OCI-LY1 (cell line): ENCODE data around the gene FAM107B.

Experiments used
- H2AFZ ChIP-seq: fragments of 200-600 bp; sonication (generic), shearing (Covaris generic); 2 replicates; pipeline ENCODE4 v1.6.0; 2014; ENCODE audit warnings: antibody characterized with exemption, mild to moderate bottlenecking, low read length
- H3F3A ChIP-seq: fragments of 200-600 bp; sonication (generic), shearing (Covaris generic); 2 replicates; pipeline ENCODE4 v1.6.0; 2014; ENCODE audit warnings: mild to moderate bottlenecking, antibody characterized with exemption, low read length, moderate library complexity; ENCODE audit not compliant: insufficient read depth
- H3K27ac ChIP-seq: fragments of 200-600 bp; sonication (generic); 2 replicates; pipeline ENCODE4 v1.5.1; 2014; ENCODE audit warnings: low read length, mixed run types, mild to moderate bottlenecking, low read depth; ENCODE audit not compliant: poor library complexity, severe bottlenecking
- H3K27me3 ChIP-seq: fragments of 200-600 bp; sonication (generic); 2 replicates; pipeline ENCODE4 v1.6.0; 2014; ENCODE audit warnings: antibody characterized with exemption, mild to moderate bottlenecking, low read length, moderate library complexity; ENCODE audit not compliant: insufficient read depth
- H3K36me3 ChIP-seq: fragments of 200-600 bp; sonication (generic); 2 replicates; pipeline ENCODE4 v1.6.1; 2014; ENCODE audit warnings: mild to moderate bottlenecking, antibody characterized with exemption, low read length, moderate library complexity, mixed read lengths; ENCODE audit not compliant: insufficient read depth
- H3K4me1 ChIP-seq: fragments of 200-600 bp; sonication (generic); 2 replicates; pipeline ENCODE4 v1.5.1; 2014; ENCODE audit warnings: mild to moderate bottlenecking, low read length, moderate library complexity; ENCODE audit not compliant: insufficient read depth, severe bottlenecking
- H3K4me2 ChIP-seq: fragments of 200-600 bp; sonication (generic), shearing (Covaris generic); 2 replicates; pipeline ENCODE4 v1.6.1; 2014; ENCODE audit warnings: low read length
- H3K4me3 ChIP-seq: fragments of 200-600 bp; sonication (generic); 2 replicates; pipeline ENCODE4 v1.5.1; 2014; ENCODE audit warnings: low read length, low read depth, mild to moderate bottlenecking, mixed read lengths; ENCODE audit not compliant: poor library complexity, severe bottlenecking
- H3K79me2 ChIP-seq: fragments of 200-600 bp; shearing (Covaris generic); 2 replicates; pipeline ENCODE4 v1.6.1; 2016; ENCODE audit warnings: mixed run types, low read length, mixed read lengths; ENCODE audit not compliant: insufficient read depth
- H3K9ac ChIP-seq: fragments of 200-600 bp; sonication (generic), shearing (Covaris generic); 2 replicates; pipeline ENCODE4 v1.6.1; 2014; ENCODE audit warnings: mild to moderate bottlenecking, low read length, mixed read lengths
- H3K9me2 ChIP-seq: fragments of 200-600 bp; sonication (generic), shearing (Covaris generic); 2 replicates; pipeline ENCODE4 v1.6.1; 2014; ENCODE audit warnings: low read depth, mild to moderate bottlenecking, low read length, mixed read lengths
- H3K9me3 ChIP-seq: fragments of 200-600 bp; shearing (Covaris generic); 2 replicates; pipeline ENCODE4 v1.6.1; 2014; ENCODE audit warnings: low read length, mixed read lengths
- H4K20me1 ChIP-seq: fragments of 200-600 bp; sonication (generic), shearing (Covaris generic); 2 replicates; pipeline ENCODE4 v1.6.0; 2016; ENCODE audit warnings: mild to moderate bottlenecking, low read length; ENCODE audit not compliant: insufficient read depth
- CTCF ChIP-seq: fragments of 200-600 bp; sonication (generic), shearing (Covaris generic); IDR thresholded peaks from 2 replicates; pipeline ENCODE4 v1.5.1; 2017; ENCODE audit warnings: mild to moderate bottlenecking, antibody characterized with exemption, low read length, moderate library complexity, mixed read lengths
- EZH2 ChIP-seq: fragments of 200-600 bp; sonication (generic), shearing (Covaris generic); IDR thresholded peaks from 2 replicates; pipeline ENCODE4 v1.8.0; 2017; ENCODE audit warnings: borderline replicate concordance, mixed run types, mild to moderate bottlenecking, antibody characterized with exemption, low read length, moderate library complexity, mixed read lengths

Gene FAM107B

GRCh38 chr10:14531974-14532373 is 242.7 kb downstream of the FAM107B start:
- Histone ChIP-seq H3K27ac (no peak overlapping the region), H3K27me3 (no peaks in the 10 kb centered on the region), H3K9me2 (no peaks in the 10 kb centered on the region), H3K4me2 (no peak overlapping the region), H3K36me3 (peaks cover 94% of the 10 kb centered on the region), H3K79me2 (peaks cover 64% of the 10 kb centered on the region), H3K4me3 (no peak overlapping the region), H3K4me1 (peaks cover 14% of the 10 kb centered on the region), H3K9me3 (no peaks in the 10 kb centered on the region), H2AFZ (no peak overlapping the region), H4K20me1 (no peaks in the 10 kb centered on the region), H3K9ac (no peak overlapping the region), H3F3A (no peaks in the 10 kb centered on the region)
- TF ChIP-seq EZH2 (no peak), CTCF (no peak)

- TF ChIP-seq CTCF = no peak
- no peak for TF ChIP-seq EZH2
- H3K9me3 ChIP-seq = no peaks in the 10 kb centered on the region
- peaks cover 58% of the 10 kb centered on the region for H3K79me2 ChIP-seq
- H3K4me3 ChIP-seq = no peak overlapping the region
- no peak overlapping the region for H2AFZ ChIP-seq
- H3K27ac ChIP-seq = no peak overlapping the region
- no peaks in the 10 kb centered on the region for H4K20me1 ChIP-seq
- H3K27me3 ChIP-seq = no peaks in the 10 kb centered on the region
- no peak overlapping the region for H3K9ac ChIP-seq
- H3F3A ChIP-seq = no peaks in the 10 kb centered on the region
- no peaks in the 10 kb centered on the region for H3K9me2 ChIP-seq
- H3K4me1 ChIP-seq = peaks cover 3% of the 10 kb centered on the region
- H3K36me3 ChIP-seq = peaks cover 92% of the 10 kb centered on the region
- no peak overlapping the region for H3K4me2 ChIP-seq
Measured at GRCh38 chr10:14530465-14530864, 244.2 kb downstream of the FAM107B start.

GRCh38 chr10:14529351-14529750 is 245.3 kb downstream of the FAM107B start:
- Histone ChIP-seq H3K4me3 (no peak overlapping the region), H4K20me1 (no peaks in the 10 kb centered on the region), H3K27me3 (no peaks in the 10 kb centered on the region), H3K9me2 (no peaks in the 10 kb centered on the region), H3F3A (no peaks in the 10 kb centered on the region), H3K36me3 (peaks cover 92% of the 10 kb centered on the region), H3K4me2 (no peak overlapping the region), H3K79me2 (peaks cover 58% of the 10 kb centered on the region), H3K4me1 (no peaks in the 10 kb centered on the region), H3K27ac (no peak overlapping the region), H3K9ac (no peak overlapping the region), H3K9me3 (no peaks in the 10 kb centered on the region), H2AFZ (no peak overlapping the region)
- TF ChIP-seq EZH2 (no peak), CTCF (no peak)
